ENCODE measurements around the gene MRPL32.

Gene MRPL32

GRCh38 chr7:42900842-42901241, 31.3 kb upstream of the MRPL32 start:
- TF ChIP-seq POLR2AphosphoS5 (IDR thresholded peaks at IDR 0.05; ENCODE audit: low read depth, low read length): no peak
- TF ChIP-seq TAF1 (IDR thresholded peaks at IDR 0.05; ENCODE audit: borderline replicate concordance, insufficient read depth, low read length): no peak
- TF ChIP-seq FOXP2 (optimal IDR thresholded peaks at IDR 0.05; ENCODE audit: borderline replicate concordance, extremely low read depth, extremely low read length, insufficient read depth): no peak
- TF ChIP-seq SIN3A (IDR thresholded peaks at IDR 0.05; ENCODE audit: borderline replicate concordance, insufficient read depth, low read length): no peak
- TF ChIP-seq REST (IDR thresholded peaks at IDR 0.05; ENCODE audit: insufficient read depth in 1 of 2, low read depth in 2 of 2, low read length in 2 of 2): no peak

GRCh38 chr7:42902331-42902730, 29.8 kb upstream of the MRPL32 start:
- TF ChIP-seq TAF1 (IDR thresholded peaks at IDR 0.05; ENCODE audit: borderline replicate concordance, insufficient read depth, low read length) (no peak), REST (IDR thresholded peaks at IDR 0.05; ENCODE audit: insufficient read depth in 1 of 2, low read depth in 2 of 2, low read length in 2 of 2) (no peak), SIN3A (IDR thresholded peaks at IDR 0.05; ENCODE audit: borderline replicate concordance, insufficient read depth, low read length) (no peak), FOXP2 (optimal IDR thresholded peaks at IDR 0.05; ENCODE audit: borderline replicate concordance, extremely low read depth, extremely low read length, insufficient read depth) (no peak), POLR2AphosphoS5 (IDR thresholded peaks at IDR 0.05; ENCODE audit: low read depth, low read length) (no peak)

- TF ChIP-seq FOXP2 (optimal IDR thresholded peaks at IDR 0.05; ENCODE audit: borderline replicate concordance, extremely low read depth, extremely low read length, insufficient read depth) (no peak), POLR2AphosphoS5 (IDR thresholded peaks at IDR 0.05; ENCODE audit: low read depth, low read length) (no peak), SIN3A (IDR thresholded peaks at IDR 0.05; ENCODE audit: borderline replicate concordance, insufficient read depth, low read length) (no peak), TAF1 (IDR thresholded peaks at IDR 0.05; ENCODE audit: borderline replicate concordance, insufficient read depth, low read length) (no peak), REST (IDR thresholded peaks at IDR 0.05; ENCODE audit: insufficient read depth in 1 of 2, low read depth in 2 of 2, low read length in 2 of 2) (no peak)
Observed at GRCh38 chr7:42906181-42906580, 26.0 kb upstream of the MRPL32 start.

GRCh38 chr7:42907316-42907715, 24.9 kb upstream of the MRPL32 start:
- TF ChIP-seq SIN3A (IDR thresholded peaks at IDR 0.05; ENCODE audit: borderline replicate concordance, insufficient read depth, low read length): no peak
- TF ChIP-seq POLR2AphosphoS5 (IDR thresholded peaks at IDR 0.05; ENCODE audit: low read depth, low read length): no peak
- TF ChIP-seq TAF1 (IDR thresholded peaks at IDR 0.05; ENCODE audit: borderline replicate concordance, insufficient read depth, low read length): no peak

GRCh38 chr7:42910306-42910705, 21.9 kb upstream of the MRPL32 start:
- TF ChIP-seq REST (IDR thresholded peaks at IDR 0.05; ENCODE audit: insufficient read depth in 1 of 2, low read depth in 2 of 2, low read length in 2 of 2) (no peak), FOXP2 (optimal IDR thresholded peaks at IDR 0.05; ENCODE audit: borderline replicate concordance, extremely low read depth, extremely low read length, insufficient read depth) (no peak), POLR2AphosphoS5 (IDR thresholded peaks at IDR 0.05; ENCODE audit: low read depth, low read length) (no peak), TAF1 (IDR thresholded peaks at IDR 0.05; ENCODE audit: borderline replicate concordance, insufficient read depth, low read length) (no peak), SIN3A (IDR thresholded peaks at IDR 0.05; ENCODE audit: borderline replicate concordance, insufficient read depth, low read length) (no peak)
